B cell (primary cell): Measurements from ENCODE around the gene LRRN3. TPM values are rescaled to one million over a fixed set of nuclear protein-coding genes. Genes with fewer than 3 reads are reported as not detected.

Source experiments
- ATAC-seq: fragments of 200-7000 bp; cut with Tn5 transposase; one replicate; pipeline ENCODE4 v1.10.0; 2021; ENCODE audit warnings: low read depth, mild to moderate bottlenecking, moderate number of reproducible peaks, moderate library complexity
- CTCF ChIA-PET: fragments of 350-600 bp; sonication (Branson Sonifier 250); formaldehyde crosslinking; loops from one replicate; lab custom pipeline; 2021; ENCODE audit warnings: antibody characterized with exemption, inconsistent platforms; lab: Charles Lee
- POLR2A ChIA-PET: fragments of 350-600 bp; sonication (Branson Sonifier 250); formaldehyde crosslinking; loops from one replicate; lab custom pipeline; 2021; ENCODE audit warnings: antibody characterized with exemption; lab: Charles Lee
- DNase-seq: peaks from one replicate; pipeline ENCODE4 v3.0.0; 2013
- H2AFZ ChIP-seq: 2 replicates; pipeline ENCODE4 v1.6.1; 2012; ENCODE audit warnings: mild to moderate bottlenecking, low read depth, low read length; ENCODE audit not compliant: insufficient read depth, poor library complexity, severe bottlenecking
- H3K27ac ChIP-seq, 2 donors: 1 replicate in 1 of 2; 2 replicates in 1 of 2; pipeline ENCODE4 v1.5.1; 2012 to 2013; ENCODE audit warnings: low read length in 2 of 2, mild to moderate bottlenecking in 2 of 2, moderate library complexity in 1 of 2
- H3K27me3 ChIP-seq, 4 experiments: fragments of 200-600 bp in 1 of 4; sonication (generic) in 1 of 4; replicated peaks in 1 of 4; 1 replicate in 2 of 4; 2 replicates in 2 of 4; pipeline versions ENCODE4 v1.6.1 to v1.7.0; 2013 to 2016; ENCODE audit warnings: low read length in 3 of 4, mild to moderate bottlenecking in 2 of 4, mixed read lengths in 1 of 4, moderate library complexity in 1 of 4; ENCODE audit not compliant: insufficient read depth in 4 of 4, control insufficient read depth in 3 of 4; ENCODE audit errors: control extremely low read depth in 1 of 4
- H3K36me3 ChIP-seq, 2 experiments: replicated peaks in 1 of 2; 1 replicate in 1 of 2; 2 replicates in 1 of 2; pipeline versions ENCODE4 v1.6.1 to v1.7.1; 2013; ENCODE audit warnings: low read length in 1 of 2; ENCODE audit not compliant: insufficient read depth in 2 of 2, control insufficient read depth in 1 of 2; ENCODE audit errors: control extremely low read depth in 1 of 2, extremely low read depth in 1 of 2
- H3K4me1 ChIP-seq, 2 donors: fragments of 200-600 bp in 1 of 2; sonication (generic) in 1 of 2; 1 replicate in 1 of 2; 2 replicates in 1 of 2; pipeline versions ENCODE4 v1.5.1 to v1.6.1; 2013 to 2017; ENCODE audit warnings: low read length in 2 of 2; ENCODE audit not compliant: control insufficient read depth in 2 of 2, insufficient read depth in 2 of 2
- H3K4me2 ChIP-seq: replicated peaks from 2 replicates; pipeline ENCODE3; 2012; ENCODE audit warnings: mild to moderate bottlenecking, low read depth, low read length; ENCODE audit not compliant: poor library complexity, severe bottlenecking
- H3K4me3 ChIP-seq, 5 experiments: fragments of 200-600 bp in 1 of 5; sonication (generic) in 1 of 5; 1 replicate in 3 of 5; 2 replicates in 2 of 5; pipeline versions ENCODE4 v1.5.1 to v1.7.0; 2011 to 2016; ENCODE audit warnings: low read length in 4 of 5, mild to moderate bottlenecking in 4 of 5, low read depth in 2 of 5, control low read depth in 1 of 5, moderate library complexity in 1 of 5; ENCODE audit not compliant: insufficient read depth in 1 of 5; ENCODE audit errors: control extremely low read depth in 1 of 5, extremely low read depth in 1 of 5
- H3K79me2 ChIP-seq: fragments of 200-600 bp; sonication (generic); one replicate; pipeline ENCODE4 v1.6.0; 2016; ENCODE audit warnings: low read length; ENCODE audit not compliant: control insufficient read depth, insufficient read depth
- H3K9ac ChIP-seq: fragments of 200-600 bp; sonication (generic); 2 replicates; pipeline ENCODE4 v1.6.1; 2017; ENCODE audit warnings: mild to moderate bottlenecking, low read length, moderate library complexity
- H3K9me3 ChIP-seq, 3 donors: one replicate each; pipeline versions ENCODE4 v1.6.1 to v1.7.1; 2013; ENCODE audit warnings: low read length in 2 of 3; ENCODE audit not compliant: control insufficient read depth in 2 of 3, insufficient read depth in 1 of 3; ENCODE audit errors: control extremely low read depth in 1 of 3
- H4K20me1 ChIP-seq: 2 replicates; pipeline ENCODE4 v1.6.0; 2012; ENCODE audit warnings: mild to moderate bottlenecking, low read length; ENCODE audit not compliant: insufficient read depth, control insufficient read depth, poor library complexity, severe bottlenecking
- H3K27ac Mint-ChIP-seq: one replicate; pipeline ENCODE4 v1.8.0; 2021; ENCODE audit warnings: mixed read lengths
- H3K27me3 Mint-ChIP-seq: one replicate; pipeline ENCODE4 v1.8.0; 2021; ENCODE audit warnings: mixed read lengths
- H3K4me1 Mint-ChIP-seq: one replicate; pipeline ENCODE4 v1.8.0; 2021; ENCODE audit warnings: mixed read lengths
- H3K4me3 Mint-ChIP-seq: one replicate; pipeline ENCODE4 v1.8.0; 2021; ENCODE audit warnings: mixed read lengths
- H3K9me3 Mint-ChIP-seq: one replicate; pipeline ENCODE4 v1.8.0; 2022; ENCODE audit warnings: mixed read lengths; ENCODE audit not compliant: insufficient read depth
- CTCF ChIP-seq: fragments of 200-600 bp; IDR thresholded peaks from one replicate; pipeline ENCODE4 v1.8.0; 2022; ENCODE audit warnings: antibody characterized with exemption, mild to moderate bottlenecking
- EZH2 ChIP-seq: IDR thresholded peaks from 2 replicates; pipeline ENCODE4 v1.6.1; 2012; ENCODE audit warnings: borderline replicate concordance, low read depth, mild to moderate bottlenecking, moderate library complexity, low read length; ENCODE audit not compliant: insufficient read depth, poor library complexity, severe bottlenecking
- WGBS: methylation state at CpG from one replicate; pipeline ENCODE4 v1.1.5; 2013; ENCODE audit warnings: missing lambda C conversion rate; ENCODE audit not compliant: insufficient coverage; 5-methylcytosine and 5-hydroxymethylcytosine counted together
- intact Hi-C: fragments of 100-400 bp; cut with micrococcal nuclease; formaldehyde crosslinking; loops from one replicate; pipeline ENCODE4 v1.10.0; 2022
- polyA plus RNA-seq: library from polyadenylated mRNA; depleted of rRNA; stranded (reverse); fragments of >200 nt; gene quantifications from 2 replicates; pipeline ENCODE4 v1.2.3, GENCODE V29; 2012
- total RNA-seq, 2 donors: library from RNA; stranded (reverse); fragments of 120-200 nt in 1 of 2; gene quantifications; 1 replicate in 1 of 2; 2 replicates in 1 of 2; pipeline versions ENCODE4 v1.2.3 to v1.2.4, GENCODE V29; 2013 to 2022

The LRRN3 gene
- total and polyA plus RNA-seq, 2 donors (not counting 1 experiment from before 2014, with no cell fraction given) = 0.03 to 0.20 TPM

GRCh38 chr7:111086532-111086931, 4.4 kb upstream of the LRRN3 start:
- Mint-ChIP-seq H3K27ac (peak overlapping the region; percentile 21), H3K4me1 (peaks cover 38% of the 10 kb centered on the region), H3K9me3 (peaks cover 2% of the 10 kb centered on the region), H3K27me3 (no peaks in the 10 kb centered on the region), H3K4me3 (no peak overlapping the region)
- Histone ChIP-seq H3K9me3 (no peaks in the 10 kb centered on the region), H3K4me1 (peaks cover 12 to 31% of the 10 kb centered on the region in 2 donors), H4K20me1 (no peaks in the 10 kb centered on the region), H3K79me2 (no peaks in the 10 kb centered on the region), H2AFZ (no peak overlapping the region), H3K27ac (no peak overlapping the region), H3K4me2 (no peak overlapping the region), H3K4me3 (no peak overlapping the region), H3K9ac (no peak overlapping the region), H3K27me3 (no peaks in the 10 kb centered on the region), H3K36me3 (no peaks in the 10 kb centered on the region)
- no peak for TF ChIP-seq CTCF
- TF ChIP-seq EZH2 = no peak
- CTCF ChIA-PET = interaction anchor here (1.6 to 3.1 kb wide), 2 partner anchors 13 to 51 kb away, joined by 4 to 7 read pairs; no protein-coding TSS in a partner anchor
- POLR2A ChIA-PET = no interaction called here
- intact Hi-C loops = loop anchor here (5.0 to 10.0 kb wide), 2 partner anchors 51 to 478 kb away; partner anchors contain the start of gene IMMP2L
- ATAC-seq (no peak), DNase-seq (no peak)
- 100% methylated on average over 1 of the region's 2 CpGs for WGBS

GRCh38 chr7:111088328-111088727, 2.6 kb upstream of the LRRN3 start:
- Mint-ChIP-seq H3K4me1 (peaks cover 20% of the 10 kb centered on the region), H3K9me3 (peaks cover 2% of the 10 kb centered on the region), H3K4me3 (no peak overlapping the region), H3K27me3 (no peaks in the 10 kb centered on the region), H3K27ac (no peak overlapping the region)
- H3K4me2 ChIP-seq = no peak overlapping the region
- H3K4me1 ChIP-seq = peaks cover 11 to 14% of the 10 kb centered on the region in 2 donors
- ATAC-seq (no peak), DNase-seq (no peak)
- H3K36me3 ChIP-seq = no peaks in the 10 kb centered on the region
- H3K9me3 ChIP-seq = no peaks in the 10 kb centered on the region
- POLR2A ChIA-PET = no interaction called here
- no peaks in the 10 kb centered on the region for H4K20me1 ChIP-seq
- no peak overlapping the region for H3K9ac ChIP-seq
- no peak overlapping the region for H3K27ac ChIP-seq
- no peak overlapping the region for H3K4me3 ChIP-seq
- no CpG with 5 or more reads among the region's 1 CpG for WGBS
- TF ChIP-seq CTCF (no peak), EZH2 (no peak)
- intact Hi-C loops = loop anchor here (5.0 to 10.0 kb wide), 2 partner anchors 49 to 476 kb away; partner anchors contain the start of gene IMMP2L
- CTCF ChIA-PET = interaction anchor here (3.1 kb wide), 1 partner anchor 11 kb away, joined by 7 read pairs; no protein-coding TSS in a partner anchor
- H3K27me3 ChIP-seq = no peaks in the 10 kb centered on the region
- H2AFZ ChIP-seq = no peak overlapping the region
- H3K79me2 ChIP-seq = no peaks in the 10 kb centered on the region
